ENCODE results near the gene HBM. TPM values are rescaled to one million over a fixed set of nuclear protein-coding genes. Genes with fewer than 3 reads are reported as not detected.
"Not testable (repeated sequence)": the region's sequence is repeated elsewhere in the genome, so short reads cannot be mapped to it uniquely, and the experiment has no call there.

The HBM gene
- total RNA-seq, 1 donor from 2014 or later: not detected

- no peak for DNase-seq (ENCODE audit: low spot score)
Measured at GRCh38 chr16:146646-147045, 19.1 kb upstream of the HBM start.

- DNase-seq (ENCODE audit: low spot score): no peak
Measured at GRCh38 chr16:149024-149660, 16.6 kb upstream of the HBM start.

GRCh38 chr16:152141-153128 is 13.3 kb upstream of the HBM start, which contains the start of gene HBZ:
TSS of gene HBZ (plus strand) at chr16:152644. CDS start at chr16:152910, 266 bp downstream.
- DNase-seq (ENCODE audit: low spot score): peak; percentile 43

DNA sequence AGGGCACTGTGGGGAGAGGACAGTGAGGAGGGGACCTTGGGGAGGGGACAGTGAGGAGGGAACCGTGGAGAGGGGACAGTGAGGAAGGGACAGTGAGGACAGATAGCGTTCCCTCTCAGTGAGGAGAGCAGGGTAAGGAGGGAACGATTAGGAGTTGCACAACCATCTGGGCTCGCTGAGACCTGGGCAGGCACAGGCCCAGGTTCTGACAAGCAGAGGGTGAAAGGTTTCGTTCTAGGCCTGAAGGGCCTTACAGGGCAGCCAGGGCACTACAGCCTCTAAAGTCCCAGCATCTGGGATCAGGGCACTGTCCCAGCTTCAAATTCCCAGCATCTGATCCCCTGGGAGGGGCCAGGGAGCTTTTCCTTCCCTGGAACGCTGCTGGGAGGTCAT is 12.7 kb upstream of the HBM start:
- DNase-seq (ENCODE audit: low spot score): not testable (repeated sequence)

DNA sequence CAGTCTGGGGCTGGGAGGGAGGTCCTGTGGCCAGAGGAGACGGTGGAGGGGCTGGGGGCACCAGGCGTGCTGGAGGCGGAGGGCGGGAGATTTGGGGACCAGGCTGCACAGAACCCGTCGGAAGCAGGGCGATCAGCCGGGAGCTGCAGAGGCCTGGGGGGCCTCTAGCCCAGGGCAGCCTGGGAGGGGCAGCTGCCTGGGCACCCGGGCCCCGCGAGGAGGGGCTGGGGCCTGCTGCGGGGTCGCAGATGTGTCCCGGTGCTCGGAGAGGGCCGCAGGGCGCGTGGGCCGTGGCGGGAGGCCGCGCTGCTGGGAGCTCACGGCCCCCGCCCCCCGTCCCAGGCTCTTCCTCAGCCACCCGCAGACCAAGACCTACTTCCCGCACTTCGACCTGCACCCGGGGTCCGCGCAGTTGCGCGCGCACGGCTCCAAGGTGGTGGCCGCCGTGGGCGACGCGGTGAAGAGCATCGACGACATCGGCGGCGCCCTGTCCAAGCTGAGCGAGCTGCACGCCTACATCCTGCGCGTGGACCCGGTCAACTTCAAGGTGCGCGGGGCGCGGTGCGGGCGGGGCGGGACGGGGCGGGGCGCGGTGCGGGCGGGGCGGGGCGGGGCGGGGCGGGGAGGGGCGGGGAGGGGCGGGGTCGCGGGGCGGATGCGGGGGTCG is 12.1 kb upstream of the HBM start:
- DNase-seq (ENCODE audit: low spot score): not testable (repeated sequence)

- peak; percentile 28 for DNase-seq (ENCODE audit: low spot score)
Measured at GRCh38 chr16:154217-155030, 11.4 kb upstream of the HBM start.

- no peak for DNase-seq (ENCODE audit: low spot score)
Measured at GRCh38 chr16:155031-155398, 10.8 kb upstream of the HBM start.

DNA sequence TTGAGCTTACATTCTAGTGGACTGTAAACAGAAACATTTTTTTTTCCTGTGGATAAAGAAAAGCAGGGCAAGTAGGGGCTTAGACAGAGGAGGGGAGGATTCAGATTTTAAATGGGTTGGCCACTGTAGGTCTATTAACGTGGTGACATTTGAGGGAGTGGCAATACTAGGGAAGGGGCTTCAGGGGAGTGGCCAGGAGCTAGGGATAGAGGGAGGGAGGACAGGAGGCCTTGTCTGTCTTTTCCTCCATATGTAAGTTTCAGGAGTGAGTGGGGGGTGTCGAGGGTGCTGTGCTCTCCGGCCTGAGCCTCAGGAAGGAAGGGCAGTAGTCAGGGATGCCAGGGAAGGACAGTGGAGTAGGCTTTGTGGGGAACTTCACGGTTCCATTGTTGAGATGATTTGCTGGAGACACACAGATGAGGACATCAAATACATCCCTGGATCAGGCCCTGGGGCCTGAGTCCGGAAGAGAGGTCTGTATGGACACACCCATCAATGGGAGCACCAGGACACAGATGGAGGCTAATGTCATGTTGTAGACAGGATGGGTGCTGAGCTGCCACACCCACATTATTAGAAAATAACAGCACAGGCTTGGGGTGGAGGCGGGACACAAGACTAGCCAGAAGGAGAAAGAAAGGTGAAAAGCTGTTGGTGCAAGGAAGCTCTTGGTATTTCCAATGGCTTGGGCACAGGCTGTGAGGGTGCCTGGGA is 6.5 kb upstream of the HBM start:
- DNase-seq (ENCODE audit: low spot score): no peak

- DNase-seq (ENCODE audit: low spot score): not testable (repeated sequence)
Measured at GRCh38 chr16:160242-160641, 5.5 kb upstream of the HBM start.

DNA sequence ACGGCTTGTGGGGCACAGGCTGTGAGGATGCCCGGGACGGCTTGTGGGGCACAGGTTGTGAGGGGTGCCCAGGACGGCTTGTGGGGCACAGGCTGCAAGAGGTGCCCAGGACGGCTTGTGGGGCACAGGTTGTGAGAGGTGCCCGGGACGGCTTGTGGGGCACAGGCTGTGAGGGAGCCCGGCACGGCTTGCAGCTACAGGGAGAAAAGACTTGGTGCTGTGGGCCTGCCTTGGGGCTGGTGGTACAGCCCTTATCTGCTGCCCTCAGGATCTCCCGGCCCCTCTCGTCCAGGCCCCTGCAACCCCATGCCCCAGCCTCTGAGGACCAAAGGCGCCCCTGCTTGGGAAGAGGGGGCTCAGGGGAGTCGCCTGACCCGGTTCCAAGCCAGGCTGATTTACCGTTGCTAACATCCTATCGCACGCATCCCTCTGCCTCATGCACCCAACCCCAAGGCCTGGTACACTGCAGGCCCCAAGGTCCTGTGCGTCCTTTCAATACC is 5.0 kb upstream of the HBM start:
- no peak for DNase-seq (ENCODE audit: low spot score)

- no peak for DNase-seq (ENCODE audit: low spot score)
Measured at GRCh38 chr16:162271-162991, 3.3 kb upstream of the HBM start.

DNA sequence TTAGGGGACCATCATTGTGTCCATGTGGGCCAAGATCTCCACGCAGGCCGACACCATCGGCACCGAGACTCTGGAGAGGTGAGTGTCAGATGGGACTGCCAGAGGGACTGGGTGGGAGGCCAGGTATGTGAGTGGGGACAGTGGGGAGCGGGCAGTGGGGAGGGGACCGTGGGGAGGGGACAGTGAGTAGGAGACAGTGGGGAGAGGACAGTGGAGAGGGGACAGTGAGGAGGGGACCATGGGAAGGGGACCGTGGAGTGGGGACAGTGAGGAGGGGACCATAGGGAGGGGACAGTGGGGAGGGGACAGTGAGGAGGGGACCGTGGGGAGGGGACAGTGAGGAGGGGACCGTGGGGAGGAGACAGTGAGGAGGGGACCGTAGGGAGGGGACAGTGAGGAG is 2.6 kb upstream of the HBM start:
- not testable (repeated sequence) for DNase-seq (ENCODE audit: low spot score)

DNA sequence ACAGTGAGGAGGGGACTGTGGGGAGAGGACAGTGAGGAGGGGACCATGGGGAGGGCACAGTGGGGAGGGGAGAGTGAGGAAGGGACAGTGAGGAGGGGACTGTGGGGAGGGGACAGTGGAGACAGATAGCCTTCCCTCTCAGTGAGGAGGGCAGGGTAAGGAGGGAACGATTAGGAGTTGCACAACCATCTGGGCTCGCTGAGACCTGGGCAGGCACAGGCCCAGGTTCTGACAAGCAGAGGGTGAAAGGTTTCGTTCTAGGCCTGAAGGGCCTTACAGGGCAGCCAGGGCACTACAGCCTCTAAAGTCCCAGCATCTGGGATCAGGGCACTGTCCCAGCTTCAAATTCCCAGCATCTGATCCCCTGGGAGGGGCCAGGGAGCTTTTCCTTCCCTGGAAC is 2.1 kb upstream of the HBM start:
- DNase-seq (ENCODE audit: low spot score): not testable (repeated sequence)

- DNase-seq (ENCODE audit: low spot score): not testable (repeated sequence)
Measured at GRCh38 chr16:164134-164823, 1.5 kb upstream of the HBM start.

GRCh38 chr16:164827-165538 is 795 bp upstream of the HBM start:
- no peak for DNase-seq (ENCODE audit: low spot score)

DNA sequence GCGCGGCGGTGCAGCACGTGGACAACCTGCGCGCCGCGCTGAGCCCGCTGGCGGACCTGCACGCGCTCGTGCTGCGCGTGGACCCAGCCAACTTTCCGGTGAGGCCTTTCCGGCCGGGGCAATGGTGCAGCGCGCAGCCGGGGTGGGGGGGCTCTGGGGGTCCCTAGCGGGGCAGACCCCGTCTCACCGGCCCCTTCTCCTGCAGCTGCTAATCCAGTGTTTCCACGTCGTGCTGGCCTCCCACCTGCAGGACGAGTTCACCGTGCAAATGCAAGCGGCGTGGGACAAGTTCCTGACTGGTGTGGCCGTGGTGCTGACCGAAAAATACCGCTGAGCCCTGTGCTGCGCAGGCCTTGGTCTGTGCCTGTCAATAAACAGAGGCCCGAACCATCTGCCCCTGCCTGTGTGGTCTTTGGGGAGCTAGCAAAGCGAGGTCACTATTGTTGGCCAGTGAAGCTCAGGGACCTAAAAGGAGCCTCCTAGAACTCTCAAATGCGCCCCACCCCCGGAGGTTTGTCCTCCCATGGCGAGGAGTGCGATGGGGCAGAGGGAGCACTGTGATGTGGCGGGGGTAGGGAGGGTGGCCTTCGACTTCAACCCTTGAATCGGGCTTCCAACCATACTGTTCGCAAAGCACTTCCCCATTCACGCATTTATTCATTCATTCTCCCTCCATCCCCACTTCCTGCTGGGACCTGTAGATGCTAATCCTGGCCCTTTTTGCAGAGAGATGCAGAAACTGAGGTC is 770 bp downstream of the HBM start:
- DNase-seq (ENCODE audit: low spot score): no peak

DNA sequence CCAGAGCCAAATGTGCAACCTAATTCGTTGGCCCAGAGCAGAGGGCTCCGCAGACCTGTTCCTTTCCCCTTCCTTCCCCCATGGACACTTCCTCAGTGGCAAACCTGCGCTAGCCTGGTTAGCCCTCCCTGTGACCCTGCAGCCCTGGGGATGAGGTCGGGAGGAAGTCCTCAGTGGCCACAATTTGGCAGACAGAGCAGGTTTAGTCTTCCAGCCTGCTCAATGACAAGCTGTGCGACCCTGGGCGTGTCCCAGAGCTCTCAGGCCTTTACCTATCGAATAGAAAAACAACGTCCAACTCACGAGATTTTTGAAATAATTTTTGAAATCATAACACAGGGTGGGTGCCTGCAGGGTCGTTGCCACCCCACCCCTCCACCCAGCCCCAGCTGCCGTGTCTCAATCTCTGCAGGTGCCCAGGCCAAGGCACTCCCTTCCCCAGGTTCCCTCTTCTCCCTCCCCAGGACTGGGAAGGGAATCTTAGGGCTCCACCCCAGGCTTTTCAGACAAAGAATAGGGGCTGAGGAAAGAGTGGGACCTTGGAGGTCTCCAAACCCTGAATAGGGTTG is 1.4 kb downstream of the HBM start:
- no peak for DNase-seq (ENCODE audit: low spot score)

- DNase-seq (ENCODE audit: low spot score): no peak
Measured at GRCh38 chr16:168424-168823, 2.6 kb downstream of the HBM start.
